Left ventricle myocardium inferior (tissue), 1 donor: ENCODE data around the gene TFEB. TPM values are rescaled to one million over a fixed set of nuclear protein-coding genes. Genes with fewer than 3 reads are reported as not detected.

Experiments used
- DNase-seq: peaks from one replicate; pipeline ENCODE4 v3.0.0-alpha.2; 2020
- H3K27ac ChIP-seq: fragments of 200-600 bp; replicated peaks from 2 replicates; pipeline ENCODE4 v1.8.0; 2021
- H3K27me3 ChIP-seq: fragments of 200-600 bp; 2 replicates; pipeline ENCODE4 v1.8.0; 2021; ENCODE audit warnings: low read depth
- H3K36me3 ChIP-seq: fragments of 200-600 bp; 2 replicates; pipeline ENCODE4 v1.8.0; 2021
- H3K4me1 ChIP-seq: fragments of 200-600 bp; 2 replicates; pipeline ENCODE4 v1.8.0; 2021
- H3K4me3 ChIP-seq: fragments of 200-600 bp; 2 replicates; pipeline ENCODE4 v1.8.0; 2021; ENCODE audit warnings: mild to moderate bottlenecking, moderate library complexity
- H3K9me3 ChIP-seq: fragments of 200-600 bp; replicated peaks from 2 replicates; pipeline ENCODE4 v1.8.0; 2021
- CTCF ChIP-seq: fragments of 200-600 bp; IDR thresholded peaks from 2 replicates; pipeline ENCODE4 v1.8.0; 2021; ENCODE audit warnings: antibody characterized with exemption, mild to moderate bottlenecking, borderline replicate concordance
- intact Hi-C: fragments of 100-400 bp; cut with micrococcal nuclease; formaldehyde crosslinking; loops from one replicate; pipeline ENCODE4 v1.11.0; 2022
- total RNA-seq: library from RNA; stranded (reverse); fragmentation: NEBNext Ultra II Directional; extraction: Animal tissue kit (Norgen Biotek cat#: 25700); gene quantifications from one replicate; pipeline ENCODE4 v1.2.1, GENCODE V29; 2021
- donor health status: DM: no; HTN: yes; CAD: no; lungs with severe emphysema.

The TFEB gene
- total RNA-seq, 1 donor from 2014 or later, result 39.9 TPM

DNA sequence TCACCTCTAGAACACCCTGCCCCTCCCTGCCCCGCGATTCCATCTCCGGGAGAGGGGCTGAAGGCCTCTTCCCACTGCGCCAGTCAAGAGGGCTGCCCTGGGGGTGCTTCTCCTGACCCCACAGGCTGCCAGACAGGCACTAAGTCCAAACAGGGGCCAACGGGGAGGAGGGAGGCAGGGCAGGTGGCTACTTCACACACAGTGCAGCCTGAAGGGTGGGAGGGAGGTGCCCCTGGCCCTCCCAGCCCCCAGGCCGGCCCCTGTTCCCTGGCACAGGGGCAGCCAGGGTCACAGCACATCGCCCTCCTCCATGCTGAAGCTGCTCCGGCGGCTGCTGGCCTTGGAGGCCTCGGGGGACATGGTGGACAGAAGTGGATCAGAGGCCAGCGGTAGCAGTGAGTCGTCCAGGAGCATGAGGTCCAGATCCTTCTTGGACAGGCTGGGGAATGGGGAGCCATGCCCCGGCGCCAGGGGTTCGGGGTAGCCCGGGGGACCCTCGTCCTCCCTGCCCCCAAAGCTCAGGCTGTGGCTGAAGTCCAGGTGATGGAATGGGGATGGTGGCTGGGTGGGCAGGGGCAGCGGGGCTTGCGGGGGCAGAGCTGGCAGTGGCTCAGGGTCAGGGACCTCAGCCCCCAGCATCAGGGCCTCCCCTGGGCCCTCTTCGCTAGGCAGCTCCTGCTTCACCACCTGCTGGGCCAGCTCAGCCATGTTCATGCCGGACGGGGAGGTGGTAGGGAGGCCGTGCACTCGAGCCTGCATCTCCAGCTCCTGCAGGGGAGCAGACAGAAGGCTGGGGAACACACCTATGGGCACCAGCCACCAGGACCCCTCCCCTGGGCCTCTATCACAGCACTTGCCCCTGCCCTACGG is 50.9 kb downstream of the TFEB start:
- Histone ChIP-seq H3K4me3 (no peak overlapping the region), H3K4me1 (peaks cover 42% of the 10 kb centered on the region), H3K9me3 (no peaks in the 10 kb centered on the region), H3K36me3 (peaks cover 51% of the 10 kb centered on the region), H3K27ac (no peak overlapping the region), H3K27me3 (no peaks in the 10 kb centered on the region)
- TF ChIP-seq CTCF, result no peak
- DNase-seq, result no peak
- intact Hi-C loops, result loop anchor here (5.0 to 10.0 kb wide), 2 partner anchors 220 to 317 kb away; no protein-coding TSS in a partner anchor

DNA sequence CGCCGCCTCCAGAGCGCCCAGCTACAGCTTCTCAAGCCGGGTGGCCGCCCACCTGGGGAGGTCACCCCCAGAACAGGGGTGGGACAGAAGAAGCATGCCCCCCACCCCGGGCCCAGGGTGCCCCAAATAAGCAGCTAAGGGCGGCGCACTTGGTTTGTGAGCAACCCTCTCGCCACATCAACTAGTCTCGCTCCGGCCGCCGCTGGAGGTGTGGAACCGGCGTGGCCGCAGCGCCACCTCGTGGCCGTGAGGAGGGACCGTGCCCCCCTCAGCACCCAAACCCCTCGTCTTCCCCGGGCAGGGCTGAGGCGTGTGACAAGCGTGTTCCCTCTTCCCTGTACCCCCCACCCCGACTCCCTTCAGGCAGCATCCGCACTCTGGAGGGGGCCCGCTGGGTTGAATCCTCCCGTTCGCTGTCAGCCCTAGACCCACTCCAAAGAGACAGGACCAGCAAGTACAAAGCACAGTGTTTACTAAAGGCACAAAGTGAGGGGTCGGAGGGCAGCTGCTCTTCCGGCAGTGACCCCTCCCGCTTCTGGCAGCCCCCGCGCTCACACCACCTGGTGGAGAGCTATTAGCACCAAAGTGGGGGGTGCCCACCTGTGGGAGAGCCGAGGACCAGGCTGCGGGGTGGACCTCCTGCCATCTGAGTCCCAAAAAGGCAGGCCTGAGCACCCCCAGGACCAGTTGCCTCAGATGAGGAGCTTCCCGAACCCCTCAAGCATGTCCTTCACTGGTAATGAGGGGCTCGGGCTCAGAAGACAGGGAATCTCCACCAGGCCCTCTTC is 51.7 kb downstream of the TFEB start:
- TF ChIP-seq CTCF, result peak; percentile 95

GRCh38 chr6:41683273-41683522 is 52.2 kb downstream of the TFEB start:
- H3K9me3 ChIP-seq, result no peaks in the 10 kb centered on the region
- H3K27ac ChIP-seq, result peak overlapping the region; percentile 86
- TF ChIP-seq CTCF, result no peak
- DNase-seq, result peak; percentile 31
- peak overlapping the region; percentile 67 for H3K4me3 ChIP-seq
- H3K27me3 ChIP-seq, result no peaks in the 10 kb centered on the region
- intact Hi-C loops, result loop anchor here (2.0 to 10.0 kb wide), 3 partner anchors 80 to 316 kb away; no protein-coding TSS in a partner anchor
- H3K36me3 ChIP-seq, result peaks cover 41% of the 10 kb centered on the region
- peaks cover 29% of the 10 kb centered on the region for H3K4me1 ChIP-seq

More for the DNA sequence above, 51.7 kb downstream of the TFEB start:
- peak overlapping the region; percentile 86 for H3K27ac ChIP-seq
- intact Hi-C loops, result loop anchor here (2.0 to 10.0 kb wide), 3 partner anchors 81 to 316 kb away; no protein-coding TSS in a partner anchor
- no peaks in the 10 kb centered on the region for H3K27me3 ChIP-seq
- no peaks in the 10 kb centered on the region for H3K9me3 ChIP-seq
- H3K36me3 ChIP-seq, result peaks cover 46% of the 10 kb centered on the region
- peak; percentile 83 for DNase-seq
- peaks cover 34% of the 10 kb centered on the region for H3K4me1 ChIP-seq
- peak overlapping the region; percentile 67 for H3K4me3 ChIP-seq

- H3K27ac ChIP-seq, result peak overlapping the region; percentile 86
- DNase-seq, result no peak
- peak overlapping the region; percentile 67 for H3K4me3 ChIP-seq
- H3K36me3 ChIP-seq, result peaks cover 36% of the 10 kb centered on the region
- intact Hi-C loops, result loop anchor here (2.0 to 10.0 kb wide), 3 partner anchors 80 to 315 kb away; no protein-coding TSS in a partner anchor
- H3K9me3 ChIP-seq, result no peaks in the 10 kb centered on the region
- H3K27me3 ChIP-seq, result no peaks in the 10 kb centered on the region
- peaks cover 25% of the 10 kb centered on the region for H3K4me1 ChIP-seq
- TF ChIP-seq CTCF, result no peak
Measured at GRCh38 chr6:41682497-41683272, 52.7 kb downstream of the TFEB start.

DNA sequence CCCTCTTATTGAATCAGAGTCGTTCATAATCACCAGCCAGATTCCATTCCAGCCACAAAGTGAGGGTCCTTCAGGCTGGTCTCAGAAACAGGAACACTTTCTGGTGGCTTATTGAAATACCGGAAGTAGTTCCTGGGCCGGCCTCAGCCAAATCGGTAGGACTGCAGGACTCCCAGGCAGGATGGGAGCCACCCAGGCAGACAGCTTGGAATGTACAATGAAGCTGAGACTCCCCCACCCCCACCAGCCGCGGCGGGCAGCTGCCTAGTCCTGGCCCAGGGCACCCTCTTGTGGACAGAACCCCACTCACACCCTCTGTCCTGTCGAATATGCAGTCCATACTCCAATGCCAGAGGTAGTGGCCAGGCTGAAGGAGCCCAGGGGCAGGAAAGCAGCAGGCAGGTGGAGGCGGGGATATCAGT is 53.3 kb downstream of the TFEB start:
- Histone ChIP-seq H3K36me3 (peaks cover 30% of the 10 kb centered on the region), H3K9me3 (no peaks in the 10 kb centered on the region), H3K27ac (peak overlapping the region; percentile 86), H3K27me3 (no peaks in the 10 kb centered on the region), H3K4me1 (peaks cover 22% of the 10 kb centered on the region), H3K4me3 (peak overlapping the region; percentile 67)
- TF ChIP-seq CTCF, result peak; percentile 92
- intact Hi-C loops, result loop anchor here (2.0 to 10.0 kb wide), 3 partner anchors 79 to 315 kb away; no protein-coding TSS in a partner anchor
- DNase-seq, result peak; percentile 94
